Measurements from ENCODE around the gene SEL1L2.

- TF ChIP-seq POLR2A (IDR thresholded peaks at IDR 0.05; ENCODE audit: low read depth, low read length) (no peak), TAF1 (IDR thresholded peaks at IDR 0.05; ENCODE audit: borderline replicate concordance, low read depth, low read length) (no peak)
Measured at GRCh38 chr20:13936781-13937576, 53.4 kb downstream of the SEL1L2 start.
